Stomach smooth muscle (tissue), 2 donors: Measurements from ENCODE around the gene PGM1.
A peak's percentile ranks its signal among the peaks of the same experiment; 100 is the strongest.

Experiments used
- H3K27ac ChIP-seq: one replicate; pipeline ENCODE4 v1.7.0; 2013; ENCODE audit warnings: mild to moderate bottlenecking, low read length, inconsistent platforms
- H3K27me3 ChIP-seq, 2 donors: one replicate each; pipeline ENCODE4 v1.7.0; 2013; ENCODE audit warnings: low read length in 2 of 2; ENCODE audit not compliant: insufficient read depth in 2 of 2, control insufficient read depth in 1 of 2
- H3K36me3 ChIP-seq, 2 donors: one replicate each; pipeline ENCODE4 v1.7.0; 2013; ENCODE audit warnings: low read length in 2 of 2; ENCODE audit not compliant: control insufficient read depth in 2 of 2, insufficient read depth in 2 of 2
- H3K4me1 ChIP-seq: one replicate; pipeline ENCODE4 v1.7.0; 2013; ENCODE audit warnings: low read length; ENCODE audit not compliant: control insufficient read depth, insufficient read depth
- H3K4me3 ChIP-seq, 2 donors: one replicate each; pipeline ENCODE4 v1.7.0; 2013; ENCODE audit warnings: low read length in 2 of 2
- H3K9ac ChIP-seq, 2 donors: one replicate each; pipeline ENCODE4 v1.7.0; 2013; ENCODE audit warnings: low read length in 2 of 2, mild to moderate bottlenecking in 1 of 2
- H3K9me3 ChIP-seq, 2 donors: one replicate each; pipeline ENCODE4 v1.7.0; 2013; ENCODE audit warnings: low read length in 2 of 2; ENCODE audit not compliant: control insufficient read depth in 2 of 2
- donor health status: healthy.
- donor health status: Pancreatic carcinoma.

Gene PGM1

GRCh38 chr1:63641615-63642014 is 48.4 kb downstream of the PGM1 start:
- Histone ChIP-seq H3K36me3 (peaks cover 13 to 20% of the 10 kb centered on the region in 2 donors), H3K27me3 (no peaks in the 10 kb centered on the region), H3K9me3 (no peaks in the 10 kb centered on the region), H3K4me1 (peaks cover 10% of the 10 kb centered on the region), H3K4me3 (no peak overlapping the region), H3K27ac (no peak overlapping the region), H3K9ac (no peak overlapping the region)

- Histone ChIP-seq H3K9me3 (no peaks in the 10 kb centered on the region), H3K27ac (no peak overlapping the region), H3K4me1 (peaks cover 10% of the 10 kb centered on the region), H3K9ac (no peak overlapping the region), H3K4me3 (no peak overlapping the region), H3K27me3 (no peaks in the 10 kb centered on the region), H3K36me3 (peaks cover 7 to 12% of the 10 kb centered on the region in 2 donors)
These were observed 49.7 kb downstream of the PGM1 start for GRCh38 chr1:63642901-63643300.

- Histone ChIP-seq H3K27ac (no peak overlapping the region), H3K4me1 (peaks cover 10% of the 10 kb centered on the region), H3K9me3 (no peaks in the 10 kb centered on the region), H3K27me3 (no peaks in the 10 kb centered on the region), H3K9ac (no peak overlapping the region), H3K4me3 (no peak overlapping the region), H3K36me3 (peaks cover 3 to 10% of the 10 kb centered on the region in 2 donors)
These were observed 50.3 kb downstream of the PGM1 start for GRCh38 chr1:63643517-63643916.

- H3K4me1 ChIP-seq, result peaks cover 10% of the 10 kb centered on the region
- peaks cover 0 to 6% of the 10 kb centered on the region in 2 donors for H3K36me3 ChIP-seq
- no peak overlapping the region for H3K9ac ChIP-seq
- no peaks in the 10 kb centered on the region for H3K27me3 ChIP-seq
- no peak overlapping the region for H3K4me3 ChIP-seq
- no peak overlapping the region for H3K27ac ChIP-seq
- H3K9me3 ChIP-seq, result no peaks in the 10 kb centered on the region
These were observed 50.7 kb downstream of the PGM1 start for GRCh38 chr1:63643926-63644325.

- Histone ChIP-seq H3K27me3 (no peaks in the 10 kb centered on the region), H3K9ac (no peak overlapping the region), H3K4me3 (peak overlapping the region in 1 of 2 donors; percentile 41), H3K36me3 (peaks cover 3 to 5% of the 10 kb centered on the region in 2 donors), H3K4me1 (peaks cover 10% of the 10 kb centered on the region), H3K27ac (no peak overlapping the region), H3K9me3 (no peaks in the 10 kb centered on the region)
These were observed 52.1 kb downstream of the PGM1 start for GRCh38 chr1:63645317-63645716.

- no peak overlapping the region for H3K27ac ChIP-seq
- H3K9me3 ChIP-seq, result no peaks in the 10 kb centered on the region
- peaks cover 13 to 15% of the 10 kb centered on the region in 2 donors for H3K36me3 ChIP-seq
- no peak overlapping the region for H3K9ac ChIP-seq
- H3K4me1 ChIP-seq, result peaks cover 7% of the 10 kb centered on the region
- no peaks in the 10 kb centered on the region for H3K27me3 ChIP-seq
- no peak overlapping the region for H3K4me3 ChIP-seq
These were observed 55.5 kb downstream of the PGM1 start for GRCh38 chr1:63648689-63649088.

GRCh38 chr1:63651161-63651701 is 58.0 kb downstream of the PGM1 start:
- H3K27me3 ChIP-seq, result no peaks in the 10 kb centered on the region
- no peak overlapping the region for H3K27ac ChIP-seq
- peaks cover 26 to 29% of the 10 kb centered on the region in 2 donors for H3K36me3 ChIP-seq
- H3K4me1 ChIP-seq, result no peaks in the 10 kb centered on the region
- H3K9ac ChIP-seq, result no peak overlapping the region
- no peak overlapping the region for H3K4me3 ChIP-seq
- no peaks in the 10 kb centered on the region for H3K9me3 ChIP-seq

GRCh38 chr1:63653976-63654375 is 60.8 kb downstream of the PGM1 start:
- H3K27ac ChIP-seq, result no peak overlapping the region
- no peak overlapping the region for H3K9ac ChIP-seq
- H3K36me3 ChIP-seq, result peaks cover 23 to 32% of the 10 kb centered on the region in 2 donors
- no peaks in the 10 kb centered on the region for H3K9me3 ChIP-seq
- H3K4me3 ChIP-seq, result no peak overlapping the region
- H3K27me3 ChIP-seq, result no peaks in the 10 kb centered on the region
- H3K4me1 ChIP-seq, result no peaks in the 10 kb centered on the region

- peaks cover 0 to 1% of the 10 kb centered on the region in 2 donors for H3K9me3 ChIP-seq
- no peaks in the 10 kb centered on the region for H3K27me3 ChIP-seq
- H3K27ac ChIP-seq, result no peak overlapping the region
- no peak overlapping the region for H3K9ac ChIP-seq
- no peak overlapping the region for H3K4me3 ChIP-seq
- peaks cover 12 to 18% of the 10 kb centered on the region in 2 donors for H3K36me3 ChIP-seq
- peaks cover 5% of the 10 kb centered on the region for H3K4me1 ChIP-seq
These were observed 66.2 kb downstream of the PGM1 start for GRCh38 chr1:63659448-63659847.

GRCh38 chr1:63662056-63662836 is 69.0 kb downstream of the PGM1 start:
- Histone ChIP-seq H3K4me3 (no peak overlapping the region), H3K27ac (no peak overlapping the region), H3K9ac (no peak overlapping the region), H3K9me3 (peaks cover 0 to 7% of the 10 kb centered on the region in 2 donors), H3K27me3 (no peaks in the 10 kb centered on the region), H3K4me1 (peaks cover 5% of the 10 kb centered on the region), H3K36me3 (peaks cover 7 to 10% of the 10 kb centered on the region in 2 donors)

- Histone ChIP-seq H3K9ac (no peak overlapping the region), H3K4me1 (peaks cover 5% of the 10 kb centered on the region), H3K4me3 (no peak overlapping the region), H3K27me3 (no peaks in the 10 kb centered on the region), H3K36me3 (peaks cover 7% of the 10 kb centered on the region in 2 donors), H3K27ac (no peak overlapping the region), H3K9me3 (peaks cover 0 to 7% of the 10 kb centered on the region in 2 donors)
These were observed 69.6 kb downstream of the PGM1 start for GRCh38 chr1:63662841-63663240.
